C4-2B (cell line): ENCODE results near the gene KIDINS220.

Experiments used
- ZFX ChIP-seq: fragments of 450-650 bp; IDR thresholded peaks from 2 replicates; pipeline ENCODE4 v1.6.1; 2017
- TF ChIP-seq, protein P1 (sequence below): fragments of 450-650 bp; conservative IDR thresholded peaks from 2 replicates; pipeline ENCODE4 v1.5.1; 2017; ENCODE audit warnings: mild to moderate bottlenecking

DNA sequence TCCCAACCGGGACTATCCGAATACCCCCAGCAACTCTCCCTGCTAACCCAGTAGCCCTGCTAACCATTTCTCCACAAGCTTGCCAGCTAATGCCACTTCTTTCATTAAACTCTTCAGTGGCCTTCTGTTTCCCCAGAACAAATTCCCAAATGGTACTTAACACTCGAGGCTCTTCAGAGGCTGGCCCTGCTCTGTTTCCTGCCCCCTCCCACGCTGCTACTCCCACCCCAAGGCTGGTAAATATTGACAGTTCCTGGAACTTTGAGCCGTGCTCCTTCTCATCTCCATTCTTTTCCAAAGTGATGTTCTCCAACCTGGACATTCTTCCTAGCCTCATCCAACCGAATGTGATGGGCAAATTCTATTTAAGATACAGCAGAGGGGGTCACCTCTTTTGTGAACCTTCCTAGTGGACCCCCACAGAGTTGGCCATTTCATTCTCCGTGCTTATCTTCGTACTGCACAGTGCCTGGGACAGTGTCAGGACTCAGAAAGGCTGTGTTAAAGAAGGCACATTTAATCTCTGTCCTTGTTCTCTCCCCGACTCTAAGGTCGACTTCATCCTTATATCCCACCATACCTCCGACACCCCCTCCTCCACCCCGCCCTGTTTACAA lies 3.2 kb upstream of the KIDINS220 start:
- TF ChIP-seq, protein P1, sequence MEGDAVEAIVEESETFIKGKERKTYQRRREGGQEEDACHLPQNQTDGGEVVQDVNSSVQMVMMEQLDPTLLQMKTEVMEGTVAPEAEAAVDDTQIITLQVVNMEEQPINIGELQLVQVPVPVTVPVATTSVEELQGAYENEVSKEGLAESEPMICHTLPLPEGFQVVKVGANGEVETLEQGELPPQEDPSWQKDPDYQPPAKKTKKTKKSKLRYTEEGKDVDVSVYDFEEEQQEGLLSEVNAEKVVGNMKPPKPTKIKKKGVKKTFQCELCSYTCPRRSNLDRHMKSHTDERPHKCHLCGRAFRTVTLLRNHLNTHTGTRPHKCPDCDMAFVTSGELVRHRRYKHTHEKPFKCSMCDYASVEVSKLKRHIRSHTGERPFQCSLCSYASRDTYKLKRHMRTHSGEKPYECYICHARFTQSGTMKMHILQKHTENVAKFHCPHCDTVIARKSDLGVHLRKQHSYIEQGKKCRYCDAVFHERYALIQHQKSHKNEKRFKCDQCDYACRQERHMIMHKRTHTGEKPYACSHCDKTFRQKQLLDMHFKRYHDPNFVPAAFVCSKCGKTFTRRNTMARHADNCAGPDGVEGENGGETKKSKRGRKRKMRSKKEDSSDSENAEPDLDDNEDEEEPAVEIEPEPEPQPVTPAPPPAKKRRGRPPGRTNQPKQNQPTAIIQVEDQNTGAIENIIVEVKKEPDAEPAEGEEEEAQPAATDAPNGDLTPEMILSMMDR: no peak
- TF ChIP-seq ZFX: no peak
